Measurements from ENCODE around the gene PRICKLE4.

GRCh38 chr6:41736800-41737555, 43.6 kb upstream of the PRICKLE4 start:
- TF ChIP-seq CTCF (IDR thresholded peaks at IDR 0.05) (no peak), POLR2AphosphoS5 (IDR thresholded peaks at IDR 0.05) (no peak), POLR2A (IDR thresholded peaks at IDR 0.05) (no peak)

All from prostate gland (tissue), 2 donors.